ACHN (cell line): ENCODE data around the gene SH2D7.

ENCODE experiments used
- DNase-seq: peaks from one replicate; pipeline ENCODE4 v3.0.0-alpha.2; 2015
- in situ Hi-C: cut with HindIII; loops from 2 replicates; pipeline ENCODE4 v1.10.0; 2017; ENCODE audit warnings: low sequenced_read_pairs, low pct_ligation_motif_present, low pct_unique_long_range_greater_than_20kb

The SH2D7 gene

DNA sequence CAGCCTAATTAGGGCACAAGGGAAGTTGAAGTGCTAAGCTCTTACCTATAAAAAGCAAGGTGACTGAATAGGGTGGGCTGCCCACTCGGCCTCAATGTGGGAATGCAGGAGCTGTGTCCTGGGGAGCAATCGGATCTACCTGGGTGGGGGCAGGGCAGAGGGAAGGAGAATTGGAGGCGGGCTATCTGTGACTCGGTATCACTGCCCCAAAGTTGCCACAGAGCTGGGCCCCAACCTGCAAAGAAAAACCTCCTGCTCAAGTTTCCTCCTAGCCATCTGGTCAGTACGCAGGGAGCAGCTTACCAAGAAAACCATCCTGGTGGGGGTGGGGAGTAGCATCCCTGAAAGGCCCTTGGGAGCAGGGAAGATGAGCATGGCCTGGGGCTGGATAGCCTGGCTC is 28.2 kb downstream of the SH2D7 start:
- no peak for DNase-seq
- in situ Hi-C loops: no loop called here

DNA sequence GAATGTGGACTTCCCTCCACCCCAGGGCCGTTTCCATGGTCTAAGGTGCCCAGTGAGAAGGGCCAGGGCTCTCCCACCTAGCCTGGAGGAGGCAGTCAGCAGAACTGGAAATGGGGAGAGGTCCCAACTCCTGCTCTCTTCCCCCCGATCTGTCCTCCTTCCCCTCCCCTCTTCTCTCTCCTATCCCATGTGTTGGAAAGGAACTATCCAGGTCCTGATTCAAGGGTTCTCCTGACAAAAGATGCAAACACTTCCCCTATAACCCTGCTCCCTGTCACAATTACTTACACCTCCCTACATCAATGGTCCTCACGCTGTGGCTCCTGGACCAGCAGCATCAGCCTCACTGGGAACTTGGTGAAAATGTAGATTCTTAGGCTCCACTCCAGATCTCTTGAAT is 32.9 kb downstream of the SH2D7 start:
- in situ Hi-C loops: loop anchor here (25.0 kb wide), 1 partner anchor 137 kb away; the partner anchor contains the start of gene DNAJA4
- no peak for DNase-seq

DNA sequence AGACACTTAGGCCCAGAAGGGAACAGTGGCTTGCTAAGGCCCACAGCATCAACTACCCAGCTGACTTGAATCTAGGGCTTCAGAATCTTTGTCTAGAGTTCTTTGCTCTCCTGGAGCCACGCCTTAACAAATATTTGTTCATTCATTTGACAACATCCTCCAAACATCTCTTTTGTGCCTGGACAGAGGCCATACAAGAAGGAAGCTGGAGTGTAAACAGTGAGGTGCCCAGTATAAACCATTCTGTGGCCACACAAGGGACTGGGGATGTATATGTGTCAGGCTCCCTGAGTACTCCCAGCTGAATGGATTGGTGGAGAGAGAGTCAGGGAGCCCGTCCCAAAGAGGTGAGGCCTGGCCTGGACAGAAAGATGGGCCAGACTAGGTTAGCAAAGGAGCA is 35.5 kb downstream of the SH2D7 start:
- in situ Hi-C loops: loop anchor here (25.0 kb wide), 1 partner anchor 134 kb away; the partner anchor contains the start of gene DNAJA4
- no peak for DNase-seq

- in situ Hi-C loops: loop anchor here (25.0 kb wide), 1 partner anchor 133 kb away; the partner anchor contains the start of gene DNAJA4
- no peak for DNase-seq
Measured at GRCh38 chr15:78129077-78129750, 36.9 kb downstream of the SH2D7 start.

GRCh38 chr15:78129751-78130287 is 37.5 kb downstream of the SH2D7 start:
- in situ Hi-C loops: loop anchor here (25.0 kb wide), 1 partner anchor 132 kb away; the partner anchor contains the start of gene DNAJA4
- no peak for DNase-seq

- in situ Hi-C loops: loop anchor here (25.0 kb wide), 1 partner anchor 132 kb away; the partner anchor contains the start of gene DNAJA4
- no peak for DNase-seq
Measured at GRCh38 chr15:78130466-78131294, 38.3 kb downstream of the SH2D7 start.

- in situ Hi-C loops: loop anchor here (25.0 kb wide), 1 partner anchor 131 kb away; the partner anchor contains the start of gene DNAJA4
- DNase-seq: peak; percentile 68
Measured at GRCh38 chr15:78131295-78132061, 39.1 kb downstream of the SH2D7 start, which contains the start of gene CIB2. Gene CIB2 (minus strand): TSS chr15:78131445. CDS start chr15:78131215, 230 bp downstream.

- DNase-seq: no peak
- in situ Hi-C loops: loop anchor here (25.0 kb wide), 1 partner anchor 128 kb away; the partner anchor contains the start of gene DNAJA4
Measured at GRCh38 chr15:78133801-78134200, 41.4 kb downstream of the SH2D7 start.

GRCh38 chr15:78139578-78139977 is 47.2 kb downstream of the SH2D7 start:
- no peak for DNase-seq
- in situ Hi-C loops: loop anchor here (25.0 kb wide), 1 partner anchor 123 kb away; the partner anchor contains the start of gene DNAJA4

GRCh38 chr15:78140292-78140691 is 47.9 kb downstream of the SH2D7 start:
- no peak for DNase-seq
- in situ Hi-C loops: loop anchor here (25.0 kb wide), 1 partner anchor 122 kb away; the partner anchor contains the start of gene DNAJA4

DNA sequence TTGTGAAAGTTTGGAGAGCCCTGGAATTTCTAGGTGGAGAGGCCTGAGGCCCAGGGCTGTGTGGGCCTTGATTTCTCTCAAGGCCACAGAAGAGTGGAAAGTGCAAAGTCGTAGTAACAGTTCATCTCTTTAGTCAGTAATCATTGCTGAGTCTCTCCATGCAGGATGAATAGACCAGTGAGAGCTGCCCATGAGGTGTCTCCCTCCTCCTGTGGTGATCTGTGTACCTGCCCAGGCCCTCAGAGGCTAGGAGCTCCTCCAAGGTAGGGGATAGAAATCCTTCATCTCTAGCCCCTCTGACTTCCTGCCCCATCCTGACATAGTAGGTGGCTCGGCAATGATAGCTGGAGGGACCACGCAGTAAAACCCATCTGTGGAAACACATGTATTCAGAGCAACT is 50.0 kb downstream of the SH2D7 start:
- no peak for DNase-seq
- in situ Hi-C loops: loop anchor here (25.0 kb wide), 1 partner anchor 120 kb away; the partner anchor contains the start of gene DNAJA4

- in situ Hi-C loops: loop anchor here (25.0 kb wide), 1 partner anchor 116 kb away; the partner anchor contains the start of gene DNAJA4
- no peak for DNase-seq
Measured at GRCh38 chr15:78146425-78147154, 54.2 kb downstream of the SH2D7 start.

GRCh38 chr15:78147566-78147965 is 55.2 kb downstream of the SH2D7 start:
- no peak for DNase-seq
- in situ Hi-C loops: loop anchor here (25.0 kb wide), 1 partner anchor 115 kb away; the partner anchor contains the start of gene DNAJA4

- in situ Hi-C loops: loop anchor here (25.0 kb wide), 1 partner anchor 114 kb away; the partner anchor contains the start of gene DNAJA4
- DNase-seq: no peak
Measured at GRCh38 chr15:78148392-78149067, 56.2 kb downstream of the SH2D7 start.

- in situ Hi-C loops: loop anchor here (25.0 kb wide), 1 partner anchor 113 kb away; the partner anchor contains the start of gene DNAJA4
- DNase-seq: peak; percentile 94
Measured at GRCh38 chr15:78149068-78149804, 56.9 kb downstream of the SH2D7 start, which contains the start of gene IDH3A. Gene IDH3A (plus strand): TSS chr15:78149362. CDS start chr15:78149404, 42 bp downstream.
